Caco-2 (cell line): ENCODE data around the gene ABL2. TPM values are rescaled to one million over a fixed set of nuclear protein-coding genes. Genes with fewer than 3 reads are reported as not detected.
A peak's percentile ranks its signal among the peaks of the same experiment; 100 is the strongest.

Experiments used
- BruUV-seq: library from RNA; stranded (reverse); fragments of 400-500 nt; replicated peaks from 2 replicates; lab custom pipeline; 2021; lab: Mats Ljungman, UMichigan
- CTCF ChIA-PET: fragments of 300-600 bp; sonication (Branson Sonifier 250); formaldehyde crosslinking; loops from one replicate; lab custom pipeline; 2022; ENCODE audit warnings: antibody characterized with exemption; lab: Charles Lee
- POLR2A ChIA-PET: fragments of 300-600 bp; sonication (Branson Sonifier 250); formaldehyde crosslinking; loops from one replicate; lab custom pipeline; 2022; ENCODE audit warnings: antibody characterized with exemption; lab: Charles Lee
- DNase-seq, 2 experiments: peaks; one replicate each; pipeline versions ENCODE4 v3.0.0 to v3.0.0-alpha.2; 2020 to 2022
- H3K27me3 ChIP-seq: replicated peaks from 2 replicates; pipeline ENCODE4 v1.6.0; 2011; ENCODE audit warnings: low read length; ENCODE audit not compliant: control insufficient read depth, insufficient read depth
- H3K36me3 ChIP-seq: 2 replicates; pipeline ENCODE4 v1.5.1; 2011; ENCODE audit warnings: low read length; ENCODE audit not compliant: control insufficient read depth, insufficient read depth
- H3K4me1 ChIP-seq: fragments of 250-450 bp; sonication (Bioruptor Pico); 2 replicates; pipeline ENCODE4 v1.5.1; 2020; ENCODE audit warnings: mild to moderate bottlenecking
- H3K4me3 ChIP-seq: 2 replicates; pipeline ENCODE4 v1.5.1; 2011; ENCODE audit warnings: low read depth, mild to moderate bottlenecking, control low read depth, low read length
- H3K9me3 ChIP-seq: fragments of 250-450 bp; sonication (Bioruptor Pico); 2 replicates; pipeline ENCODE4 v1.5.1; 2020; ENCODE audit warnings: mild to moderate bottlenecking, moderate library complexity
- H3K27ac Mint-ChIP-seq: one replicate; pipeline ENCODE4 v1.8.0; 2022; ENCODE audit warnings: mixed read lengths; ENCODE audit not compliant: unreplicated experiment
- H3K27me3 Mint-ChIP-seq: one replicate; pipeline ENCODE4 v1.8.0; 2022; ENCODE audit warnings: mixed read lengths; ENCODE audit not compliant: insufficient read depth, unreplicated experiment
- H3K36me3 Mint-ChIP-seq: one replicate; pipeline ENCODE4 v1.8.0; 2022; ENCODE audit warnings: mild to moderate bottlenecking, mixed read lengths; ENCODE audit not compliant: insufficient read depth, unreplicated experiment
- H3K4me1 Mint-ChIP-seq: one replicate; pipeline ENCODE4 v1.8.0; 2022; ENCODE audit warnings: low read depth, mixed read lengths; ENCODE audit not compliant: unreplicated experiment
- H3K4me3 Mint-ChIP-seq: one replicate; pipeline ENCODE4 v1.8.0; 2022; ENCODE audit warnings: mild to moderate bottlenecking, moderate library complexity, mixed read lengths; ENCODE audit not compliant: unreplicated experiment
- H3K9me3 Mint-ChIP-seq: one replicate; pipeline ENCODE4 v1.8.0; 2022; ENCODE audit warnings: mixed read lengths; ENCODE audit not compliant: unreplicated experiment
- intact Hi-C: fragments of 100-400 bp; cut with micrococcal nuclease; formaldehyde crosslinking; loops from one replicate; pipeline ENCODE4 v1.10.0; 2022; ENCODE audit not compliant: unreplicated experiment
- total RNA-seq: library from RNA; stranded (reverse); gene quantifications from 2 replicates; pipeline ENCODE4 v1.2.3, GENCODE V29; 2022
- TF ChIP-seq, protein P1 (sequence below), 2 experiments: fragments of 200-600 bp in 1 of 2; IDR thresholded peaks; 1 replicate in 1 of 2; 2 replicates in 1 of 2; pipeline versions ENCODE4 v1.5.1 to v1.8.0; 2011 to 2022; ENCODE audit warnings: antibody characterized with exemption in 1 of 2, control low read depth in 1 of 2, inconsistent platforms in 1 of 2, low read depth in 1 of 2, low read length in 1 of 2, mild to moderate bottlenecking in 1 of 2, moderate library complexity in 1 of 2; ENCODE audit not compliant: insufficient read depth in 1 of 2, severe bottlenecking in 1 of 2, unreplicated experiment in 1 of 2

Gene ABL2
- total RNA-seq, 1 experiment from 2014 or later = 21.6 TPM

DNA sequence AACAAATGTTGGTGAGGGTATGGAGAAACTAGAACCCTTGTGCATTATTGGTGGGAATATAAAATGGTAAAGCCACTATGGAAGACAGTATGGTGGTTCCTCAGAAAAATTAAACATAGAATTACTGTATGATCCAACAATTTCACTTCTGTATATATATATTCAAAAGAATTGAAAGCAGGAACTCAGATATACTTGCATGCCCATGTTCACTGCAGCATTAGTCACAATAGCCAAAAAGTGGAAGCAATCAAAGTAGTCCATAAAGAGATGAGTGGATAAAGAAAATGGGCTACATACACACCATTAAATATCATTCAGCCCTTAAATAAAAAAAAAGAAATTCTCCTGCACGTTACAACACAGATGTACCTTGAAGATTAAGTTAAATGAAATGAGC, 34.1 kb downstream of the ABL2 start:
- TF ChIP-seq, protein P1, sequence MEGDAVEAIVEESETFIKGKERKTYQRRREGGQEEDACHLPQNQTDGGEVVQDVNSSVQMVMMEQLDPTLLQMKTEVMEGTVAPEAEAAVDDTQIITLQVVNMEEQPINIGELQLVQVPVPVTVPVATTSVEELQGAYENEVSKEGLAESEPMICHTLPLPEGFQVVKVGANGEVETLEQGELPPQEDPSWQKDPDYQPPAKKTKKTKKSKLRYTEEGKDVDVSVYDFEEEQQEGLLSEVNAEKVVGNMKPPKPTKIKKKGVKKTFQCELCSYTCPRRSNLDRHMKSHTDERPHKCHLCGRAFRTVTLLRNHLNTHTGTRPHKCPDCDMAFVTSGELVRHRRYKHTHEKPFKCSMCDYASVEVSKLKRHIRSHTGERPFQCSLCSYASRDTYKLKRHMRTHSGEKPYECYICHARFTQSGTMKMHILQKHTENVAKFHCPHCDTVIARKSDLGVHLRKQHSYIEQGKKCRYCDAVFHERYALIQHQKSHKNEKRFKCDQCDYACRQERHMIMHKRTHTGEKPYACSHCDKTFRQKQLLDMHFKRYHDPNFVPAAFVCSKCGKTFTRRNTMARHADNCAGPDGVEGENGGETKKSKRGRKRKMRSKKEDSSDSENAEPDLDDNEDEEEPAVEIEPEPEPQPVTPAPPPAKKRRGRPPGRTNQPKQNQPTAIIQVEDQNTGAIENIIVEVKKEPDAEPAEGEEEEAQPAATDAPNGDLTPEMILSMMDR (IDR thresholded peaks at IDR 0.05; ENCODE audit: insufficient read depth in 1 of 2, low read depth in 1 of 2, low read length in 1 of 2, severe bottlenecking in 1 of 2, unreplicated experiment in 1 of 2) = no peak
- no peak overlapping the region for H3K27ac Mint-ChIP-seq
- H3K9me3 ChIP-seq = no peaks in the 10 kb centered on the region
- no TSS peak for BruUV-seq
- H3K4me3 Mint-ChIP-seq = no peak overlapping the region
- CTCF ChIA-PET = no interaction called here
- no peak for DNase-seq
- H3K4me1 ChIP-seq = no peaks in the 10 kb centered on the region
- no peaks in the 10 kb centered on the region for H3K4me1 Mint-ChIP-seq
- H3K27me3 ChIP-seq = no peaks in the 10 kb centered on the region
- H3K36me3 ChIP-seq = no peaks in the 10 kb centered on the region
- POLR2A ChIA-PET = no interaction called here
- intact Hi-C loops = no loop called here
- peaks cover 8% of the 10 kb centered on the region for H3K36me3 Mint-ChIP-seq
- no peaks in the 10 kb centered on the region for H3K9me3 Mint-ChIP-seq
- no peaks in the 10 kb centered on the region for H3K27me3 Mint-ChIP-seq
- H3K4me3 ChIP-seq = no peak overlapping the region

DNA sequence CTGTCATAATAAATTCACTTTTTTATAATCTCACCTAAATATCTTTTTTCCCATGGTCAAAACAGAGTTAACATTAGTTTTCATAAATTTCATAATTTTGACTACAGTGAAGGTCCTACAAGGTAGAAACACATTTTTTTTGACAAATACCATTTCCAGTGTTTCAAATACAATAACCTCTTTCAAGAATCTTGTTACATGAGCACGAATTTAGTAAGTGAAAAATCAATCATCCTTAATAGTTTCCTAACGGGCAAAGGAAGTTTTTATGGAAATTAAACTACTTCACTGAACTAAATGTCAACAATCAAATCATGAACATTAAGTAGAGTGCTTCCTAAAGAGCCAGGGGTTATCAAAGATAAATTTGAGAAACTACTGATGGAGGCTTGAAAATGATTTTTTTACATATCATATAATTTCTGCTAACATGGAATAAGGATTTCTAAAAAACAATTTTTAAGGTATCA, 35.4 kb downstream of the ABL2 start:
- CTCF ChIA-PET = interaction anchor here (0.9 kb wide), 1 partner anchor 92 kb away, joined by 3 read pairs; no protein-coding TSS in a partner anchor
- intact Hi-C loops = loop anchor here (1.0 to 5.0 kb wide), 2 partner anchors 73 to 87 kb away; no protein-coding TSS in a partner anchor

DNA sequence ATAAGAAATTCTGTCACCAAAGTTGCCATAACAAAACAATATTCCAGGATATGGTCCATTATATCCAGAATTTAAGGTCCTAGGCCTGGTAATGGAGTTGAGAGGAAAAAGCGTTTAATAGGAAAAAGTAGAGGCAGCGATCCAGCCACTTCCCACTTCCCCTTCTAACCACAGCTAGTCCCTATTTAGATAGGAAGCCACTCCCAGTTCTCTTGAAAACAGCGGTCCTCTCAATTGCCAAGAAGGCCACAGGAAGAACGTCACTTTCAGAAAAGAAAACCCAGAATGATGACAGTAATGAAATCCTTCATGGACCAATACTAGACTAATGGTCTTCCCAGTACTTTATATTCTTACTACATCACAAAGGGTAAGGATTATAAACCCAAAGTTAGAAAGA, 38.6 kb downstream of the ABL2 start:
- intact Hi-C loops = loop anchor here (5.0 kb wide), 1 partner anchor 84 kb away; no protein-coding TSS in a partner anchor
- Mint-ChIP-seq H3K36me3 (peaks cover 8% of the 10 kb centered on the region), H3K9me3 (no peaks in the 10 kb centered on the region), H3K27ac (no peak overlapping the region), H3K27me3 (no peaks in the 10 kb centered on the region), H3K4me3 (no peak overlapping the region), H3K4me1 (no peaks in the 10 kb centered on the region)
- no peaks in the 10 kb centered on the region for H3K9me3 ChIP-seq
- no peak overlapping the region for H3K4me3 ChIP-seq
- DNase-seq = no peak
- no peaks in the 10 kb centered on the region for H3K4me1 ChIP-seq
- no peaks in the 10 kb centered on the region for H3K36me3 ChIP-seq
- TF ChIP-seq, protein P1 (IDR thresholded peaks at IDR 0.05; ENCODE audit: insufficient read depth in 1 of 2, low read depth in 1 of 2, low read length in 1 of 2, severe bottlenecking in 1 of 2, unreplicated experiment in 1 of 2) = no peak
- BruUV-seq = no TSS peak
- H3K27me3 ChIP-seq = no peaks in the 10 kb centered on the region
- ChIA-PET POLR2A (no interaction called here), CTCF (no interaction called here)

More for the DNA sequence above, 35.4 kb downstream of the ABL2 start:
- Mint-ChIP-seq H3K9me3 (no peaks in the 10 kb centered on the region), H3K36me3 (peaks cover 8% of the 10 kb centered on the region), H3K4me3 (no peak overlapping the region), H3K4me1 (no peaks in the 10 kb centered on the region), H3K27ac (peak overlapping the region; percentile 69), H3K27me3 (no peaks in the 10 kb centered on the region)
- DNase-seq = no peak
- BruUV-seq = no TSS peak
- POLR2A ChIA-PET = no interaction called here
- TF ChIP-seq, protein P1 (IDR thresholded peaks at IDR 0.05; ENCODE audit: insufficient read depth in 1 of 2, low read depth in 1 of 2, low read length in 1 of 2, severe bottlenecking in 1 of 2, unreplicated experiment in 1 of 2) = no peak
- no peaks in the 10 kb centered on the region for H3K27me3 ChIP-seq
- H3K9me3 ChIP-seq = no peaks in the 10 kb centered on the region
- H3K36me3 ChIP-seq = no peaks in the 10 kb centered on the region
- H3K4me3 ChIP-seq = no peak overlapping the region
- no peaks in the 10 kb centered on the region for H3K4me1 ChIP-seq
